Measurements from ENCODE around the gene GDF7. TPM values are rescaled to one million over a fixed set of nuclear protein-coding genes. Genes with fewer than 3 reads are reported as not detected.

The GDF7 gene
- total RNA-seq, 1 donor from 2014 or later: 0.05 TPM

GRCh38 chr2:20722592-20723240 is 55.8 kb downstream of the GDF7 start:
- Mint-ChIP-seq H3K4me3 (ENCODE audit: low read depth) (no peak overlapping the region), H3K4me1 (ENCODE audit: low read depth) (no peaks in the 10 kb centered on the region), H3K36me3 (ENCODE audit: low read depth) (peaks cover 13% of the 10 kb centered on the region), H3K9me3 (peaks cover 11% of the 10 kb centered on the region), H3K27ac (no peak overlapping the region), H3K27me3 (ENCODE audit: low read depth) (no peaks in the 10 kb centered on the region)
- no peak for DNase-seq (ENCODE audit: low spot score)
- intact Hi-C loops (cut with micrococcal nuclease): no loop called here

GRCh38 chr2:20723543-20723942 is 56.6 kb downstream of the GDF7 start:
- Mint-ChIP-seq H3K27me3 (ENCODE audit: low read depth) (no peaks in the 10 kb centered on the region), H3K9me3 (peaks cover 4% of the 10 kb centered on the region), H3K27ac (no peak overlapping the region), H3K4me1 (ENCODE audit: low read depth) (no peaks in the 10 kb centered on the region), H3K4me3 (ENCODE audit: low read depth) (no peak overlapping the region), H3K36me3 (ENCODE audit: low read depth) (peaks cover 8% of the 10 kb centered on the region)
- intact Hi-C loops (cut with micrococcal nuclease): no loop called here
- DNase-seq (ENCODE audit: low spot score): no peak

DNA sequence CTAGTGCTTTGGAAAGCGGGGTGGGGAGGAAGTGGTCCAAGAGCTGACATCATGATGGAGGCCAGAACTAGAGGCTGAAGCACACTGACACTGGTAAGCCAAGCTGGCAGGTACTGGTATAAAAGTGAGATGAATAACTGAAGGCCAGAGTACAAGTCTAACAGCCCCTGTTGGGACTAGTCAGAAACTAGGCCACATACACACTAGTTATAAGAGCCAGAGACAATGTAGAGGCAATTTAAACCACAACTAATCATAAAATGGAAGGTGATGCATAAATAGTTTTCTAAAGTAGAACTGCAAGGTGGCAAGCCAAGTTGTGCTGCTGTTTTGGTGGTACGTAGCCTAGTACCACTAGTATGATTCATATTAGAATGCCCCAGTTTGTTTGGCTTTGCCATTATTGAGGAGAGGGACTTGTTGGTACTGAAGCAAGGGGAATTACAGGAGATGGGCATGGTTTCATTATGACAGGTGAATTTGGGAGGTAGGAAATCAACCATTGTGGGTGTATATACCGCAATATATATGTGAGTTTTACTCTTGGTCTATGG is 57.6 kb downstream of the GDF7 start:
- H3K27me3 Mint-ChIP-seq (ENCODE audit: low read depth): no peaks in the 10 kb centered on the region
- no peaks in the 10 kb centered on the region for H3K4me1 Mint-ChIP-seq (ENCODE audit: low read depth)
- peaks cover 8% of the 10 kb centered on the region for H3K36me3 Mint-ChIP-seq (ENCODE audit: low read depth)
- no peak for DNase-seq (ENCODE audit: low spot score)
- H3K4me3 Mint-ChIP-seq (ENCODE audit: low read depth): no peak overlapping the region
- intact Hi-C loops (cut with micrococcal nuclease): no loop called here
- H3K27ac Mint-ChIP-seq: no peak overlapping the region
- peaks cover 4% of the 10 kb centered on the region for H3K9me3 Mint-ChIP-seq

DNA sequence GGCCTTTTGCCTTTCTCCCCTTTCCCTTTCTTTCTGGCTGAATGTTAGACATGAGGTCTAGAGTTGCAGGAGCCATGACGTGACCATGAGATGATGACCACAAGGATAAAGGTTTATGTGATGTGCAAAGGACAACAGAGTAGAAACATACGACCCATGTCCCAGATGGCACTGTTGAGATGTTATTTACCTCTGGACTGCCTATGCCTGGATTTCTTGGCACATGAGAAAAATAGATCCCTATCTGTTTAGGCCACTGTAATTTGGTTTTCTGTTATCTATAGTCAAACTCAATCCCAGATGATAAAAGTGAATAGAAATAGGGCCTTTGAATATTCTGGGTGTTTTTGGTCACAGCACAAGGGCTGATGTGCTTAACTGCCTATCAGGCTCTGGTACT is 58.8 kb downstream of the GDF7 start:
- intact Hi-C loops (cut with micrococcal nuclease): no loop called here
- Mint-ChIP-seq H3K36me3 (ENCODE audit: low read depth) (peaks cover 5% of the 10 kb centered on the region), H3K4me3 (ENCODE audit: low read depth) (no peak overlapping the region), H3K27ac (no peak overlapping the region), H3K4me1 (ENCODE audit: low read depth) (no peaks in the 10 kb centered on the region), H3K27me3 (ENCODE audit: low read depth) (no peaks in the 10 kb centered on the region), H3K9me3 (no peaks in the 10 kb centered on the region)
- no peak for DNase-seq (ENCODE audit: low spot score)

DNA sequence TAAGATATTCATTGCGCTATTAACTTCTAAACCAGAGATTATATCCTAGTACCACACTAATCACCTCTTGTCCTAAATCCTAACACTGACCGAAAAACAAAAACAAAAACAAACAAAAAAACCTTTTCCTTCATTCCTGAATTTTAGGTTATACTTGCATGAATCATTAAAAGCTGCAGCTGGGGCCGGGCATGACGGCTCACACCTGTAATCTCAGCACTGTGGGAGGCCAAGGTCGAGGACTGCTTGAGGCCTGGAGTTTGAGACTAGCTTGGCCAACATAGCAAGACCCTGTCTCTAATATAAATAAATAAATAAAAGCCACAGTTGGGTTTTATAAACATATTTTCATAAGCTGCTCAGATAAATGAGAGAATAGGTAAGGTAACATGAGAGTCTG is 60.0 kb downstream of the GDF7 start:
- no peak overlapping the region for H3K27ac Mint-ChIP-seq
- no peak overlapping the region for H3K4me3 Mint-ChIP-seq (ENCODE audit: low read depth)
- H3K9me3 Mint-ChIP-seq: no peaks in the 10 kb centered on the region
- no peak for DNase-seq (ENCODE audit: low spot score)
- no peaks in the 10 kb centered on the region for H3K4me1 Mint-ChIP-seq (ENCODE audit: low read depth)
- peaks cover 2% of the 10 kb centered on the region for H3K36me3 Mint-ChIP-seq (ENCODE audit: low read depth)
- intact Hi-C loops (cut with micrococcal nuclease): no loop called here
- no peaks in the 10 kb centered on the region for H3K27me3 Mint-ChIP-seq (ENCODE audit: low read depth)

DNA sequence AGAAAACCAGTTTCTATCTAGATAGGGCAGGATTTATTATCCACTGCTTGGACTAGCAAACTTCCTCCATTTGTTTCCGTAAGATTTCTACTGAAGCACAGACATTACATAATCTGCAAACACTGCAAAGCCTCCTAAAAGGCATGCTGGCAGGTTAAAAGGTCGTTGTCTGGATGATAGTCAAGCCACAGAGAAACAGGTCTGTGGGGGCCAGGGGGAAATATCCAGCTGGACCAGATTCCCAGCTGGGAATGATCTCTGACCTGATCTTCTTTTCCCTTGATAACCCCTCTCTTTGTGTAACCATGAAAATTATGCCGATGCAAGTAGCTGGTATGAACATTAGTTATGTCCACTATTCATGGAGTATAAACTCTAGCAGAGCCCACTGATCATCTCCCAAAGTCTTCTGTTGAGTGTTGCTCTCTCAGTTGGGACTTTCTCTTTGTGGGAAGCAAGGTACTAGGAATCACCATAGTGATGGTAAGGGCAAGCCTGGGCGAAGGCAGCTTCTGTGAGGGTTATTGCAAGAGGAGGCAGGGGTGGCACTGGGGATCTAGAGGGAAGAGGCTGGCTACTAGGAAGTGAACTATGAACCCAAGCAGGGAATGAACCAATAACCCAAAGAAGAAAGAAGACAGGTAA is 61.3 kb downstream of the GDF7 start:
- Mint-ChIP-seq H3K4me1 (ENCODE audit: low read depth) (no peaks in the 10 kb centered on the region), H3K9me3 (no peaks in the 10 kb centered on the region), H3K36me3 (ENCODE audit: low read depth) (peaks cover 2% of the 10 kb centered on the region), H3K4me3 (ENCODE audit: low read depth) (no peak overlapping the region), H3K27ac (no peak overlapping the region), H3K27me3 (ENCODE audit: low read depth) (no peaks in the 10 kb centered on the region)
- intact Hi-C loops (cut with micrococcal nuclease): no loop called here
- DNase-seq (ENCODE audit: low spot score): no peak

Other genes with a start within 250 kb of the GDF7 start
- 119 and 123 TPM in 2 replicates for gene RHOB, start 220.1 kb upstream of the GDF7 start, total RNA-seq
- gene HS1BP3, start 16.0 kb upstream of the GDF7 start, total RNA-seq: 11.5 and 11.9 TPM in 2 replicates
- gene LDAH, start 156.0 kb downstream of the GDF7 start, total RNA-seq: 34.7 and 35.9 TPM in 2 replicates